K562 (cell line): ENCODE measurements around the gene INSM2. TPM values are rescaled to one million over a fixed set of nuclear protein-coding genes. Genes with fewer than 3 reads are reported as not detected.

ENCODE experiments used
- ATAC-seq: fragments of 200-7000 bp; cut with Tn5 transposase; 3 replicates; pipeline ENCODE4 v1.9.1; 2020; ENCODE audit warnings: moderate library complexity
- BruUV-seq: library from RNA; stranded (reverse); fragments of 400-500 nt; replicated peaks from 2 replicates; lab custom pipeline; 2021; lab: Mats Ljungman, UMichigan
- CTCF ChIA-PET: fragments of 300-600 bp; formaldehyde crosslinking; extraction: SDS; loops from one replicate; lab custom pipeline; 2021; ENCODE audit warnings: low intra/inter-chr PET ratio; lab: Yijun Ruan, JAX
- POLR2A ChIA-PET: fragments of 300-600, 350-650 bp; sonication (Branson Sonifier 250); formaldehyde crosslinking; extraction: SDS; loops from one replicate; lab custom pipeline; 2021; ENCODE audit warnings: antibody characterized with exemption, inconsistent platforms; lab: Yijun Ruan, JAX
- DNase-seq, 4 experiments: peaks; one replicate each; pipeline versions ENCODE4 v3.0.0 to v3.0.0-alpha.2; 2011 to 2018; ENCODE audit warnings: low spot score in 3 of 4, mixed read lengths in 3 of 4; ENCODE audit errors: extremely low read depth in 1 of 4
- FAIRE-seq: peaks from 2 replicates; lab custom pipeline; 2011; peaks lifted over from hg19 to GRCh38; lab: Jason Lieb, UNC
- H2AFZ ChIP-seq: 2 replicates; pipeline ENCODE4 v1.6.0; 2011; ENCODE audit warnings: low read depth, low read length, control low read depth, inconsistent platforms
- H3K27ac ChIP-seq: fragments of 200-600 bp; 3 replicates; pipeline ENCODE4 v1.8.0; 2011; ENCODE audit warnings: low read depth, mild to moderate bottlenecking, control low read depth, inconsistent platforms, low read length, moderate library complexity, mixed read lengths; ENCODE audit errors: extremely low read depth
- H3K27me3 ChIP-seq, 2 experiments: fragments of 300-600 bp in 1 of 2; 2 replicates in 1 of 2; 3 replicates in 1 of 2; pipeline versions ENCODE4 v1.6.0 to v1.8.0; 2011; ENCODE audit warnings: inconsistent platforms in 2 of 2, low read length in 2 of 2, mild to moderate bottlenecking in 1 of 2, mixed read lengths in 1 of 2, moderate library complexity in 1 of 2; ENCODE audit not compliant: control insufficient read depth in 2 of 2, insufficient read depth in 2 of 2
- H3K36me3 ChIP-seq: fragments of 300-600 bp; 3 replicates; pipeline ENCODE4 v1.8.0; 2011; ENCODE audit warnings: mild to moderate bottlenecking, low read length, inconsistent platforms; ENCODE audit not compliant: control insufficient read depth, insufficient read depth
- H3K4me1 ChIP-seq, 2 experiments: fragments of 200-600 bp in 1 of 2; replicated peaks in 1 of 2; 2 replicates in 1 of 2; 3 replicates in 1 of 2; pipeline versions ENCODE4 v1.5.1 to v1.8.0; 2011; ENCODE audit warnings: inconsistent platforms in 2 of 2, low read length in 2 of 2, mild to moderate bottlenecking in 1 of 2, mixed read lengths in 1 of 2, moderate library complexity in 1 of 2; ENCODE audit not compliant: control insufficient read depth in 2 of 2, insufficient read depth in 2 of 2
- H3K4me2 ChIP-seq: 2 replicates; pipeline ENCODE4 v1.6.1; 2011; ENCODE audit warnings: low read length, control low read depth, inconsistent platforms, mixed read lengths; ENCODE audit not compliant: insufficient read depth
- H3K4me3 ChIP-seq: fragments of 200-600 bp; sonication (generic), shearing (Covaris generic); 2 replicates; pipeline ENCODE4 v1.5.1; 2016; ENCODE audit warnings: control low read depth, inconsistent platforms
- H3K79me2 ChIP-seq: fragments of 200-600 bp; 3 replicates; pipeline ENCODE4 v1.8.0; 2011; ENCODE audit warnings: low read length, inconsistent platforms; ENCODE audit not compliant: control insufficient read depth, insufficient read depth
- H3K9ac ChIP-seq, 2 experiments: 2 replicates each; pipeline versions ENCODE4 v1.6.0 to v1.6.1; 2011; ENCODE audit warnings: low read depth in 2 of 2, low read length in 2 of 2, control low read depth in 1 of 2, inconsistent platforms in 1 of 2, mild to moderate bottlenecking in 1 of 2, mixed read lengths in 1 of 2; ENCODE audit not compliant: insufficient read depth in 1 of 2
- H3K9me1 ChIP-seq: one replicate; pipeline ENCODE4 v1.6.0; 2011; ENCODE audit warnings: inconsistent platforms, mild to moderate bottlenecking, low read length, moderate library complexity; ENCODE audit not compliant: control insufficient read depth, insufficient read depth
- H3K9me3 ChIP-seq: replicated peaks from 2 replicates; pipeline ENCODE4 v1.5.1; 2011; ENCODE audit warnings: low read depth, low read length, inconsistent platforms; ENCODE audit not compliant: control insufficient read depth, insufficient read depth
- H4K20me1 ChIP-seq: replicated peaks from 2 replicates; pipeline ENCODE4 v1.6.1; 2011; ENCODE audit warnings: low read length, inconsistent platforms, mixed read lengths; ENCODE audit not compliant: control insufficient read depth, insufficient read depth
- ATF2 ChIP-seq: sonication (generic); formaldehyde crosslinking; IDR thresholded peaks from 2 replicates; pipeline ENCODE4 v1.8.1; 2022; ENCODE audit warnings: missing genetic modification reagents
- BRD4 ChIP-seq: fragments of 200-600 bp; sonication (generic); IDR thresholded peaks from 2 replicates; pipeline ENCODE4 v1.6.1; 2017; ENCODE audit warnings: inconsistent platforms
- CAMTA2 ChIP-seq: fragments of 250-450 bp; sonication (Bioruptor Pico); conservative IDR thresholded peaks from 2 replicates; pipeline ENCODE4 v1.5.1; 2022
- ELF1 ChIP-seq: fragments of 200-800 bp; sonication (Bioruptor generic); IDR thresholded peaks from 2 replicates; pipeline ENCODE4 v1.6.1; 2016; ENCODE audit warnings: missing genetic modification characterization, missing compliant biosample characterization
- HMG20B ChIP-seq: fragments of 250-450 bp; sonication (Bioruptor Pico); IDR thresholded peaks from 2 replicates; pipeline ENCODE4 v1.5.0; 2021; ENCODE audit warnings: mild to moderate bottlenecking
- MCM5 ChIP-seq: fragments of 450-650 bp; IDR thresholded peaks from 2 replicates; pipeline ENCODE4 v1.6.1; 2016; ENCODE audit warnings: low read depth
- PYGO2 ChIP-seq: fragments of 450-650 bp; IDR thresholded peaks from 2 replicates; pipeline ENCODE4 v1.6.1; 2016; ENCODE audit warnings: mild to moderate bottlenecking, missing genetic modification characterization, moderate library complexity, missing compliant biosample characterization
- SMARCA5 ChIP-seq: fragments of 450-650 bp; IDR thresholded peaks from 2 replicates; pipeline ENCODE4 v1.6.1; 2016
- SMARCB1 ChIP-seq: IDR thresholded peaks from 2 replicates; pipeline ENCODE4 v1.6.1; 2011; ENCODE audit warnings: improper control_type of control experiment, low read depth; ENCODE audit not compliant: insufficient read length
- TEAD1 ChIP-seq, 2 experiments: fragments of 450-650 bp in 1 of 2; sonication (generic) in 1 of 2; formaldehyde crosslinking; IDR thresholded peaks; 2 replicates each; pipeline versions ENCODE4 v1.4.0 to v1.8.0; 2020 to 2022; ENCODE audit warnings: mild to moderate bottlenecking in 2 of 2, missing genetic modification reagents in 1 of 2
- TOE1 ChIP-seq, 2 experiments: fragments of 450-650 bp in 1 of 2; sonication (generic) in 1 of 2; formaldehyde crosslinking in 1 of 2; IDR thresholded peaks; 2 replicates each; pipeline versions ENCODE4 v1.7.1 to v1.8.0; 2016 to 2022; ENCODE audit warnings: borderline replicate concordance in 2 of 2, mild to moderate bottlenecking in 2 of 2, antibody characterized with exemption in 1 of 2, inconsistent platforms in 1 of 2, low read depth in 1 of 2, missing genetic modification reagents in 1 of 2, moderate library complexity in 1 of 2
- ZNF766 ChIP-seq: fragments of 200-800 bp; sonication (Bioruptor generic); conservative IDR thresholded peaks from 2 replicates; pipeline ENCODE4 v1.6.1; 2016; ENCODE audit warnings: missing genetic modification characterization, missing compliant biosample characterization
- ZNF830 ChIP-seq: fragments of 250-450 bp; sonication (Bioruptor Pico); IDR thresholded peaks from 2 replicates; pipeline ENCODE4 v1.5.0; 2021; ENCODE audit warnings: mild to moderate bottlenecking
- WGBS: fragments of 100-300 bp; shearing (Covaris generic); methylation state at CpG from one replicate; pipeline ENCODE4 v1.1.6; 2016; ENCODE audit warnings: low coverage, mixed read lengths; ENCODE audit not compliant: insufficient coverage; ENCODE audit errors: missing lambda C conversion rate; 5-methylcytosine and 5-hydroxymethylcytosine counted together
- in situ Hi-C: fragments of 300-500 bp; cut with MboI; formaldehyde crosslinking; loops from 4 replicates; pipeline ENCODE4 v1.15.0; 2018; ENCODE audit warnings: inconsistent platforms, mixed read lengths
- intact Hi-C: fragments of 100-400 bp; cut with micrococcal nuclease; formaldehyde crosslinking; loops from 2 replicates; pipeline ENCODE4 v1.14.2; 2022
- polyA plus RNA-seq, 8 experiments: library from polyadenylated mRNA; depleted of rRNA in 4 of 8; stranded (reverse) in 5 of 8; unstranded in 3 of 8; fragments of >200 nt; fragmentation: Nextera tagmentation in 2 of 8; fragmentation: Illumina TruSeq in 1 of 8; extraction: Ambion mirVana in 2 of 8; extraction: Trizol in 1 of 8; gene quantifications; 2 replicates each; pipeline versions ENCODE4 v1.2.1 to v1.2.3, GENCODE V29; 2011 to 2014; ENCODE audit warnings: inconsistent platforms in 1 of 8, missing spikeins in 1 of 8
- total RNA-seq, 7 experiments: library from RNA; depleted of rRNA in 6 of 7; stranded (reverse); fragments of >200 nt in 6 of 7; fragmentation: Illumina TruSeq in 2 of 7; extraction: Trizol in 2 of 7; gene quantifications; 2 replicates each; pipeline versions ENCODE4 v1.2.1 to v1.2.3, GENCODE V29; 2011 to 2021; ENCODE audit warnings: low replicate concordance in 1 of 7
- TF ChIP-seq, protein P1 (sequence below), 2 experiments: fragments of 450-650 bp; conservative IDR thresholded peaks; 2 replicates each; pipeline ENCODE4 v1.6.1; 2017; ENCODE audit warnings: mild to moderate bottlenecking in 2 of 2, moderate library complexity in 2 of 2
- TF ChIP-seq, protein P2 (sequence below): sonication (generic); formaldehyde crosslinking; IDR thresholded peaks from 2 replicates; pipeline ENCODE4 v1.8.0; 2023; ENCODE audit warnings: mild to moderate bottlenecking, missing genetic modification reagents
- TF ChIP-seq, protein P3 (sequence below): conservative IDR thresholded peaks from 2 replicates; pipeline ENCODE4 v1.6.1; 2011; ENCODE audit warnings: low read depth, mild to moderate bottlenecking, low read length; ENCODE audit not compliant: control insufficient read depth

INSM2 gene
- total and polyA plus RNA-seq, 9 of the 15 experiments (the other 6 are each of a cell fraction or from before 2014, with no cell fraction given) = not detected

- Histone ChIP-seq H3K4me3 (no peak overlapping the region), H3K9me3 (no peaks in the 10 kb centered on the region), H3K9me1 (no peaks in the 10 kb centered on the region), H3K36me3 (no peaks in the 10 kb centered on the region)
- FAIRE-seq = no peak
- intact Hi-C loops = no loop called here
- BruUV-seq = no TSS peak
- no peak for TF ChIP-seq TOE1 (IDR thresholded peaks at IDR 0.05; ENCODE audit: borderline replicate concordance)
- TF ChIP-seq TOE1 (CRISPR knock-in tag; IDR thresholded peaks at IDR 0.05; ENCODE audit: borderline replicate concordance, low read depth) = no peak
- TF ChIP-seq, protein P1, sequence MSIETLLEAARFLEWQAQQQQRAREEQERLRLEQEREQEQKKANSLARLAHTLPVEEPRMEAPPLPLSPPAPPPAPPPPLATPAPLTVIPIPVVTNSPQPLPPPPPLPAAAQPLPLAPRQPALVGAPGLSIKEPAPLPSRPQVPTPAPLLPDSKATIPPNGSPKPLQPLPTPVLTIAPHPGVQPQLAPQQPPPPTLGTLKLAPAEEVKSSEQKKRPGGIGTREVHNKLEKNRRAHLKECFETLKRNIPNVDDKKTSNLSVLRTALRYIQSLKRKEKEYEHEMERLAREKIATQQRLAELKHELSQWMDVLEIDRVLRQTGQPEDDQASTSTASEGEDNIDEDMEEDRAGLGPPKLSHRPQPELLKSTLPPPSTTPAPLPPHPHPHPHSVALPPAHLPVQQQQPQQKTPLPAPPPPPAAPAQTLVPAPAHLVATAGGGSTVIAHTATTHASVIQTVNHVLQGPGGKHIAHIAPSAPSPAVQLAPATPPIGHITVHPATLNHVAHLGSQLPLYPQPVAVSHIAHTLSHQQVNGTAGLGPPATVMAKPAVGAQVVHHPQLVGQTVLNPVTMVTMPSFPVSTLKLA (conservative IDR thresholded peaks at IDR 0.05) = no peak
- no peak for TF ChIP-seq ZNF830 (CRISPR knock-in tag)
- no peak for TF ChIP-seq SMARCA5
- no peak for TF ChIP-seq TEAD1 (CRISPR knock-in tag; IDR thresholded peaks at IDR 0.05)
- no peak for TF ChIP-seq BRD4
- no peak for TF ChIP-seq ELF1 (tag)
- TF ChIP-seq, protein P2, sequence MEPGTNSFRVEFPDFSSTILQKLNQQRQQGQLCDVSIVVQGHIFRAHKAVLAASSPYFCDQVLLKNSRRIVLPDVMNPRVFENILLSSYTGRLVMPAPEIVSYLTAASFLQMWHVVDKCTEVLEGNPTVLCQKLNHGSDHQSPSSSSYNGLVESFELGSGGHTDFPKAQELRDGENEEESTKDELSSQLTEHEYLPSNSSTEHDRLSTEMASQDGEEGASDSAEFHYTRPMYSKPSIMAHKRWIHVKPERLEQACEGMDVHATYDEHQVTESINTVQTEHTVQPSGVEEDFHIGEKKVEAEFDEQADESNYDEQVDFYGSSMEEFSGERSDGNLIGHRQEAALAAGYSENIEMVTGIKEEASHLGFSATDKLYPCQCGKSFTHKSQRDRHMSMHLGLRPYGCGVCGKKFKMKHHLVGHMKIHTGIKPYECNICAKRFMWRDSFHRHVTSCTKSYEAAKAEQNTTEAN = no peak
- TF ChIP-seq ATF2 (CRISPR knock-in tag) = no peak
- TF ChIP-seq, protein P3, sequence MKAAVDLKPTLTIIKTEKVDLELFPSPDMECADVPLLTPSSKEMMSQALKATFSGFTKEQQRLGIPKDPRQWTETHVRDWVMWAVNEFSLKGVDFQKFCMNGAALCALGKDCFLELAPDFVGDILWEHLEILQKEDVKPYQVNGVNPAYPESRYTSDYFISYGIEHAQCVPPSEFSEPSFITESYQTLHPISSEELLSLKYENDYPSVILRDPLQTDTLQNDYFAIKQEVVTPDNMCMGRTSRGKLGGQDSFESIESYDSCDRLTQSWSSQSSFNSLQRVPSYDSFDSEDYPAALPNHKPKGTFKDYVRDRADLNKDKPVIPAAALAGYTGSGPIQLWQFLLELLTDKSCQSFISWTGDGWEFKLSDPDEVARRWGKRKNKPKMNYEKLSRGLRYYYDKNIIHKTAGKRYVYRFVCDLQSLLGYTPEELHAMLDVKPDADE = no peak
- TF ChIP-seq HMG20B (CRISPR knock-in tag) = no peak
- TF ChIP-seq ZNF766 (CRISPR knock-in tag) = no peak
- TF ChIP-seq SMARCB1 = no peak
- no peak for TF ChIP-seq PYGO2 (tag)
- no peak for TF ChIP-seq MCM5
- TF ChIP-seq CAMTA2 = no peak
- TF ChIP-seq, all 486 proteins: peak for 0
- Histone ChIP-seq H3K79me2 (no peaks in the 10 kb centered on the region), H3K9ac (no peak overlapping the region), H3K4me1 (no peaks in the 10 kb centered on the region), H3K4me2 (no peak overlapping the region), H4K20me1 (no peaks in the 10 kb centered on the region), H3K27me3 (no peaks in the 10 kb centered on the region), H2AFZ (no peak overlapping the region), H3K27ac (no peak overlapping the region)
- WGBS = 39% methylated on average over 4 of the region's 4 CpGs
- in situ Hi-C loops = no loop called here
- DNase-seq (no peak), ATAC-seq (no peak)
- ChIA-PET CTCF (no interaction called here), POLR2A (no interaction called here)
Observed at GRCh38 chr14:35565871-35566464, 32.0 kb downstream of the INSM2 start.
